HG02870 (cell line): Measurements from ENCODE around the gene FBLN7.

Experiments
- ATAC-seq: cut with Tn5 transposase; IDR thresholded peaks from one replicate; pipeline ENCODE4 v1.9.1; 2021; ENCODE audit warnings: mild to moderate bottlenecking, moderate library complexity; ENCODE audit not compliant: unreplicated experiment

Gene FBLN7

GRCh38 chr2:112155331-112156151 is 17.4 kb downstream of the FBLN7 start:
- no peak for ATAC-seq

DNA sequence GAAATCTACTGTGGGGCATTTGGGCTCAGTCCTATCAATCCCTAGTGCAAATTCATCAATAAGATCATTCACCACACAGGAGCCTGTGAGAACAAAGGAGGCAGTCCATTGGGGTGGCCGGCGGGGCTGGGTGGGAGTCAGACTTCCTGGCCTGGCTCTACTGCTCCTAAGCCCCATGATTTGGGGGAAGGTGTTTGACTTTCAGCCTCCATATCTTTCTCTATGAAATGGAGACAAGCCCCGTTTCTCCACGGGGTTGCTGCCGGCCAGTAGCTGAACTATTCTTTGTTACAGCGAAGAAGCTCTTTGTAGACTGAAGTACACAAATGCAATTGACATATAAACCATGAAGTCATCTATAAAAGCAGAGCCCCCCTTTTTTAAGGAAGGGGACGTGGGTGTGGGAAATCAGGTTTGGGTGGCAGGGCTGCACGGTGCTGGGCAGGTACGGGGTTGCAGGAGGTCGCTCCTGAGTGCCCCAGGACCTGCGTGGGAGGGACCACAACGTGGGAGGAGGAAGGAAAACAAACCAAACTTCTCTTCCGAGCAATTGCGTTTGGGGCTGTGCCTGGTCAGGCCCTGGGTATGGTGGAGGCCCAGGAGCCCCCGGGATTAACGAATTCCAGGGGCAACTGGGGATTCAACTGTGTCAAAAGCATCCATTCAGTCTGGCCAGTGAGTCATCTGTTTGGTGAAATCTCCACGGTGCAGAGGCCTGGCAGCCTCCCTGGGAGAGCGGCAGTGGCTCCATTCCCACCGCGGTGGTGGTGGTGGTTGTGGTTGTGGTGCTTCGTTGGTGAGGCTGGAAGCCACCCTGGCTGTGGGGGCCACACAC is 18.2 kb downstream of the FBLN7 start:
- no peak for ATAC-seq

- ATAC-seq = no peak
Observed at GRCh38 chr2:112157472-112157871, 19.3 kb downstream of the FBLN7 start.

- no peak for ATAC-seq
Observed at GRCh38 chr2:112159454-112159921, 21.3 kb downstream of the FBLN7 start.

DNA sequence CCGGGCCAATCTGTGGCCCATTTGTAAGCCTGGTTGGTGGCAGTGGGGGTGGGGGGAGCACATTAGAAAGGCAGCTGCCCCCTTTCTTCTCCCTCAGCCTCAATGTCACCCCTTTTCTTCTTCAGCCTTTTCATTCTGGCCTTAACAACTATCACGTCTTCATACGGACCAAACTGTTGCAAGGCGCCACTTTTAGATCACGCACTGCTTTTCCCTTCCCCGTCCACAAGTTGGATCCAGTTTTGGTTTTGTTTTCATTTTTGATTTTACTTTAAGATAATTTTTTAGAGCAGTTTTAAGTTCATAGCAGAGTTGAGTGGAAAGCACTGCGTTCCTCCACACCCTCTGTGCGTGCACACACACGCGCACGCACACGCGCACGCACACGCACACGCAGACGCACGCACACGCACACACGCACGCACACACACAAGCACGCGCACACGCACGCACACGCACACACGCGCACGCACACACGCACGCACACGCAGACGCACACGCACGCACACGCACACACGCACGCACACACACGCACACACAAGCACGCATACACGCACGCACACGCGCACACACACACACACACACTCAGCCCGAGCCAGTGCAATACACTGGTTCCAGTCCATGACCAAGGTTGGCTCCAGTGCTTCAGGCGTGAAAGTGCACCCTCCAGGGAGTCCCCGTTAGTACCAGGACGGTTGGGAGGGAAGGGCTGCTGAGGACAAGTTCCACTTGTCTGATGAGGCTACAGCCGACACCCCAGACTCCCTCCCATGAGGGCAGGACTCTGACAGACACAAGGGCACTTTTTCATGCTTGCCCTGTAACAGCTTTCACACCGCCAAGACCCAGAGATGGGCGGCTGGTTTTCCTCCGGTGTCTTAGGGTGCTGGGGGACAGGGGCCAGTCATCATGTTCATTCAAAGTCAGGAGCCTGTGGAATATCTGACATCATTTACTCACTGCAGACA is 22.4 kb downstream of the FBLN7 start:
- no peak for ATAC-seq

DNA sequence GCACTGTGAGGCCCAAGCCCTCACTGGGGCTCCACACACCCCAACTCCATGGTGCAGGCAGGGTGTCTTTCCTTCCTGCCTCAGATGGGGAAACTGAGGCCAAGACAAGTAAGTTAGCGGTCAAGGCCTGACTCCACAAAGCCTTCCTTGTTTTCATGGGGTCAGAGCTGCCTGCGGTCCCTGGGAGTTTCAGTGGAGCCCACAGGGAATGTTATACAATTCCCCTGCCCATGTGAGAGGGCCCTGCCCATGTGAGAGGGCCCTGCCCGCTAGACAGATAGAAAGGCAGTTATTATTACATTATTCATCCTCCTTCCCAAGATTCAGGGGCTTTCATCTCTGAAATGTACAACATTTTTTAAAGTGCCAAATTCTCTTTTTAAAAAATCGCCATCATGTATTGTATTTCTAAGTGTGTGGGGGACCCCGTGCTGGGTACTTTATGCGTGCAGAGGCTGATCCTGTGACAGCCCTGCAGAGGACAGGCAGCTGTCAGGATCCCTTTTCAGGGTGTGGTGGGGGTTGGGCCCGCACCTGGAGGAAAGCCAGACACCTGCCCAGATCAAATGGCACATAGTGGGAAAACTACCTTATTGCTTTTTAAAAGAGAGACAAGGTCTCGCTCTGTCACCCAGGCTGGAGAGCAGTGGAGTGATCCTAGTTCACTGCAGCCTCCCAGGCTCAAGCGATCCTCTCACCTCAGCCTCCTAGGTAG is 23.4 kb downstream of the FBLN7 start:
- no peak for ATAC-seq

GRCh38 chr2:112162341-112162740 is 24.2 kb downstream of the FBLN7 start:
- no peak for ATAC-seq

DNA sequence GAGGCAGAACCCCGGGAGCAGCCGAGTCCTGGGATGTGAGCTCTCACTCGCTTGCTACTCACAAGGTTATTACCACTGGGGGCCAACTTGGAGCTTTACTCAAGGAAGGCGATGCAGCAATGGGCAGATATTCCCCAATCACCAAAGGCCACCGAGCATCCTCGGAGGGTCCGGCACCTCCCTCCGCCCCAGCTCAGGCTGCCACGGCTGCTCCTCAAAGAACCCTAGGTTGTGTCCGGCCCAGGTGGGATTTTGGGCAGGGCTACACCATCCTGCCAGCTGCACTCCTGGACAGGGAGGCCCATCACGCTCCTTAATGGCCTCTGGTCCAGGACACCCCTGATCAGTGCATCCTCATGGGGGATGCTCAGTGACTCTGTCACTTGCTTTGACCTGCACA is 24.8 kb downstream of the FBLN7 start:
- no peak for ATAC-seq

GRCh38 chr2:112163541-112163981 is 25.4 kb downstream of the FBLN7 start:
- ATAC-seq = no peak

- ATAC-seq = no peak
Observed at GRCh38 chr2:112164876-112165275, 26.7 kb downstream of the FBLN7 start.

GRCh38 chr2:112165296-112165695 is 27.1 kb downstream of the FBLN7 start:
- ATAC-seq = no peak

GRCh38 chr2:112166806-112167499 is 28.8 kb downstream of the FBLN7 start:
- ATAC-seq = no peak

- ATAC-seq = no peak
Observed at GRCh38 chr2:112168422-112169124, 30.4 kb downstream of the FBLN7 start.

DNA sequence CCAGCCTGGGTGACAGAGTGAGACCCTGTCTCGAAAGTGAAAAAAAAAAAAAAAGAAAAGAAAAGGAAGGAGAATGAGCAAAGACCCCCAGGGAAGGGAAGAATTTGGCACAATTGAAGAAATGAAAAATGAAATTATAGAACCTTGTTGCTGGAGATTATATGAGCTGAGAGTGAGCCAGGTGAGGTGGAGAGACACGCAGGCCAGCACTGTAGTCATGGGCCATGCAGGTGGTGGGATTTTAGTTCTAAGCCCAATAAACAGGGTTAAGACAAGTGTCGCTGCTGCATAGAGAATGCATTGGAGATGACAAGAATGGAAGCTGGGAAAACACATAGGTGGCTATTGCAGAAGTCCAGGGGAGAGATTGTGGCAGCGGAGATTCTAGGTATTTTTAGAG is 32.3 kb downstream of the FBLN7 start:
- ATAC-seq = no peak

DNA sequence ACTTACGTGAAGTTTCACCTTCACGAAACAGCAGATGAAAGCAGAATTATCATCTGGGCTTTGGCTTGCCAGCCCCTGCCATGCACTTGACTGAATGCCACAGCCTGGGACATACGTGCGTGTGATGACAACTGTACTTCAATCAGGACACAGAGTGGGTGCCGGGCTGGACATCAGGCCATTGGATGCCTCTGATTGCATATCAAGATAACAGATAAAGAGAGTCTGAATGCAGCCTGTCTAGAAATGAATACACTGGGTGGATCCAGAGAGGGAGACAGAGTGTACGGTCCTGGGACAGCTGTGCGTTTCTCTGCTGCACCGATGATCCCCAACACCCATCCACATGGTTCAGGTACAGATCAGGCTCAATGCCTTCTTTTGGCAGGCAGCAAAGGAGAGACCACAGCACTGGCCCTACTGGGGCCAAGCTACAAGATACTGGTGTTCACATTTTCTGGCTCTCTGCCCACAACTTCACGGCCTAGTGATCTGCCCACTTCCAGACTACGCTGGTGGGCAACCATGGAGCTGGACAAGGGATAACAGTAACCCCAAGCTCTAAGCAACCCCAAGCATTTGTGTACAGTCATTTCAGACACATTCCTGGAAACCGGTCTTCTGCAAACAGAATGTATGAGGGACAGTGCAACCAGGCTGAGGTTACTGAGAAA is 35.6 kb downstream of the FBLN7 start:
- ATAC-seq = no peak

GRCh38 chr2:112174383-112174782 is 36.2 kb downstream of the FBLN7 start:
- no peak for ATAC-seq

GRCh38 chr2:112175333-112175732 is 37.1 kb downstream of the FBLN7 start:
- no peak for ATAC-seq

DNA sequence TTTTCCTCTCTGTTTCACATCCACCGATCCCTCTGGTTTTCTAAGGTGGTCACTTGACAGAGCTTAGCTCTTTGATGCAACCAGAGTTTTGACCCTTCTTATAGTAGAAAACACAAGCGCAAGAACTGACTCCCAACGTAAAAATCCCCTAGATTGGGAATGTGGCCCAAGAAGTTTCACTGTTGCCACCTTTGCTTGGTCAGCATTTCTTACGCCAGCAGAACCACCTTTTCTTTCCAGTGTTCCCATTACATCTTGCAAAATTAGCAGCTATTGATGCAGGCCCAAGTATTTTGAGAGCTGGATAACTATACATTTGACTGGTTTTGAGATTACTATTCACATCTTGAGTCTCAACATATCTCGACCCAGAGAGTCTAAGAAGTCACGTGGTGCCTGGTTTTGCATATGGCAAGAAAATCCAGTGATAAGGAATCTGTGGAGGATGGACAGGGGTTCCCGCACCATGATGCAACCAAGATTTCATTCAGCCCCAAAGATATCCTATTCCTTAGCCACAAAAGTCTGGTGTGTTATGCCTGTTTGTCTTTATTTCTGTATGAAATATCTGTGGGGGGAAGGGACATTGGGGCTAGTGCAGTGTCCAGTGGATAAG is 37.9 kb downstream of the FBLN7 start:
- ATAC-seq = no peak
